22Rv1 (cell line): ENCODE measurements around the gene C2CD4D.

Experiments
- ZFX ChIP-seq: fragments of 450-650 bp; IDR thresholded peaks from 2 replicates; pipeline ENCODE4 v1.6.1; 2017; ENCODE audit warnings: antibody characterized with exemption, borderline replicate concordance
- TF ChIP-seq, protein P1 (sequence below): fragments of 450-650 bp; IDR thresholded peaks from 2 replicates; pipeline ENCODE4 v1.5.1; 2017; ENCODE audit warnings: mild to moderate bottlenecking

DNA sequence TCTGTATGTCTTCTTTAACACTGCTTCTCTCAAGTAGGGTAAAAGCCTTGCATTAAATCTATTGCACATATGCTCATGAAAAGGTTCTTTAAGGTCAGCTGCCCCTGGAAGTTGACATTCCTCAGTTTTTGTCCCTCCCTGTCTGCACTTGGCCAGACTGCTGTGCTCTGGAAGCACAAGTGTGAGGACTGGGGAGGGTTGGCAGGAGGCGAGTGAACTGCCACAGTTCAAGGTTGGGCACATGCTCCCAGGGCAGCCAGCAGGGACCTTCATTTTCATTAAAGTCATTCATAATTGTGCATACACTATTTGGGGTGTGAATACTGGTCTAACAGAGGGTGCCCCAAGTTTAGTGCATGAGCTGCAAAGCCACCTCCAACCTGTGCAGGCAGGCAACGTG, 24.8 kb upstream of the C2CD4D start:
- TF ChIP-seq, protein P1, sequence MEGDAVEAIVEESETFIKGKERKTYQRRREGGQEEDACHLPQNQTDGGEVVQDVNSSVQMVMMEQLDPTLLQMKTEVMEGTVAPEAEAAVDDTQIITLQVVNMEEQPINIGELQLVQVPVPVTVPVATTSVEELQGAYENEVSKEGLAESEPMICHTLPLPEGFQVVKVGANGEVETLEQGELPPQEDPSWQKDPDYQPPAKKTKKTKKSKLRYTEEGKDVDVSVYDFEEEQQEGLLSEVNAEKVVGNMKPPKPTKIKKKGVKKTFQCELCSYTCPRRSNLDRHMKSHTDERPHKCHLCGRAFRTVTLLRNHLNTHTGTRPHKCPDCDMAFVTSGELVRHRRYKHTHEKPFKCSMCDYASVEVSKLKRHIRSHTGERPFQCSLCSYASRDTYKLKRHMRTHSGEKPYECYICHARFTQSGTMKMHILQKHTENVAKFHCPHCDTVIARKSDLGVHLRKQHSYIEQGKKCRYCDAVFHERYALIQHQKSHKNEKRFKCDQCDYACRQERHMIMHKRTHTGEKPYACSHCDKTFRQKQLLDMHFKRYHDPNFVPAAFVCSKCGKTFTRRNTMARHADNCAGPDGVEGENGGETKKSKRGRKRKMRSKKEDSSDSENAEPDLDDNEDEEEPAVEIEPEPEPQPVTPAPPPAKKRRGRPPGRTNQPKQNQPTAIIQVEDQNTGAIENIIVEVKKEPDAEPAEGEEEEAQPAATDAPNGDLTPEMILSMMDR = no peak
- no peak for TF ChIP-seq ZFX
